SK-N-SH (cell line): ENCODE data around the gene RASGEF1C. TPM values are rescaled to one million over a fixed set of nuclear protein-coding genes. Genes with fewer than 3 reads are reported as not detected.

ENCODE experiments used
- CTCF ChIA-PET: fragments of 300-600, 350-600 bp; formaldehyde crosslinking; extraction: SDS; loops from one replicate; lab custom pipeline; 2021; lab: Yijun Ruan, JAX
- POLR2A ChIA-PET: fragments of 350-600 bp; sonication (Branson Sonifier 250); formaldehyde crosslinking; extraction: SDS; loops from one replicate; lab custom pipeline; 2020; ENCODE audit warnings: antibody characterized with exemption, inconsistent platforms; lab: Yijun Ruan, JAX
- DNase-seq: peaks from one replicate; pipeline ENCODE4 v3.0.0; 2012
- H2AFZ ChIP-seq: fragments of 200-600 bp; sonication (generic); 2 replicates; pipeline ENCODE4 v1.8.1; 2016; ENCODE audit warnings: antibody characterized with exemption, mild to moderate bottlenecking, low read depth
- H3F3A ChIP-seq: fragments of 200-600 bp; sonication (generic); replicated peaks from 2 replicates; pipeline ENCODE3; 2016; ENCODE audit warnings: antibody characterized with exemption, mild to moderate bottlenecking; ENCODE audit not compliant: insufficient read depth
- H3K27ac ChIP-seq, 2 experiments: fragments of 200-500 bp in 1 of 2; fragments of 200-600 bp in 1 of 2; sonication (Bioruptor generic) in 1 of 2; sonication (generic), shearing (Covaris generic) in 1 of 2; 2 replicates each; pipeline versions ENCODE4 v1.5.1 to v1.6.1; 2014 to 2016; ENCODE audit warnings: low read depth in 2 of 2, inconsistent platforms in 1 of 2, low read length in 1 of 2, mild to moderate bottlenecking in 1 of 2, mixed read lengths in 1 of 2
- H3K27me3 ChIP-seq: fragments of 200-600 bp; sonication (generic), shearing (Covaris generic); 2 replicates; pipeline ENCODE4 v1.6.1; 2016; ENCODE audit warnings: mixed run types; ENCODE audit not compliant: insufficient read depth
- H3K36me3 ChIP-seq, 2 experiments: fragments of 200-500 bp in 1 of 2; fragments of 200-600 bp in 1 of 2; sonication (Bioruptor generic) in 1 of 2; sonication (generic) in 1 of 2; replicated peaks in 1 of 2; 2 replicates each; pipeline versions ENCODE3 to v1.5.1; 2014 to 2016; ENCODE audit warnings: low read length in 1 of 2, mild to moderate bottlenecking in 1 of 2; ENCODE audit not compliant: insufficient read depth in 2 of 2, control insufficient read depth in 1 of 2
- H3K4me1 ChIP-seq, 2 experiments: fragments of 200-500 bp in 1 of 2; fragments of 200-600 bp in 1 of 2; sonication (Bioruptor generic) in 1 of 2; sonication (generic), shearing (Covaris generic) in 1 of 2; 2 replicates each; pipeline versions ENCODE4 v1.5.1 to v1.6.1; 2014 to 2016; ENCODE audit warnings: low read depth in 1 of 2, low read length in 1 of 2, mixed run types in 1 of 2; ENCODE audit not compliant: insufficient read depth in 2 of 2, control insufficient read depth in 1 of 2
- H3K4me2 ChIP-seq: fragments of 200-600 bp; sonication (generic), shearing (Covaris generic); 2 replicates; pipeline ENCODE4 v1.6.1; 2017; ENCODE audit warnings: mixed run types
- H3K4me3 ChIP-seq, 2 experiments: fragments of 200-500 bp in 1 of 2; fragments of 200-600 bp in 1 of 2; sonication (Bioruptor generic) in 1 of 2; sonication (generic), shearing (Covaris generic) in 1 of 2; 2 replicates each; pipeline versions ENCODE4 v1.5.1 to v1.8.1; 2014 to 2016; ENCODE audit warnings: low read depth in 2 of 2, inconsistent platforms in 1 of 2, low read length in 1 of 2, mild to moderate bottlenecking in 1 of 2, mixed read lengths in 1 of 2, moderate library complexity in 1 of 2
- H3K79me2 ChIP-seq: fragments of 200-600 bp; sonication (generic); 2 replicates; pipeline ENCODE4 v1.8.1; 2017; ENCODE audit warnings: mild to moderate bottlenecking; ENCODE audit not compliant: insufficient read depth
- H3K9ac ChIP-seq: fragments of 200-600 bp; sonication (generic); 2 replicates; pipeline ENCODE4 v1.6.1; 2017; ENCODE audit warnings: mixed run types
- H3K9me2 ChIP-seq: fragments of 200-600 bp; sonication (generic); 2 replicates; pipeline ENCODE4 v1.6.1; 2017; ENCODE audit warnings: mixed run types
- H3K9me3 ChIP-seq: fragments of 200-600 bp; sonication (generic); 2 replicates; pipeline ENCODE4 v1.6.1; 2017; ENCODE audit warnings: mixed run types, mild to moderate bottlenecking, moderate library complexity
- H4K20me1 ChIP-seq: fragments of 200-600 bp; sonication (generic); 2 replicates; pipeline ENCODE4 v1.6.1; 2017; ENCODE audit warnings: mild to moderate bottlenecking, mixed run types; ENCODE audit not compliant: insufficient read depth
- CHD2 ChIP-seq: fragments of 150-350 bp; IDR thresholded peaks from 2 replicates; pipeline ENCODE4 v1.6.1; 2018; ENCODE audit warnings: low read length; ENCODE audit not compliant: partially characterized antibody
- CTCF ChIP-seq: fragments of 200-600 bp; sonication (generic); IDR thresholded peaks from 2 replicates; pipeline ENCODE4 v1.6.1; 2017; ENCODE audit warnings: antibody characterized with exemption, mild to moderate bottlenecking, moderate library complexity
- EP300 ChIP-seq, 2 experiments: IDR thresholded peaks; 2 replicates each; pipeline versions ENCODE4 v1.4.0 to v1.6.1; 2012; ENCODE audit warnings: borderline replicate concordance in 1 of 2, low read depth in 1 of 2, low read length in 1 of 2
- FOSL2 ChIP-seq: IDR thresholded peaks from 2 replicates; pipeline ENCODE4 v1.4.0; 2012; ENCODE audit warnings: low read depth, mild to moderate bottlenecking, moderate library complexity, borderline replicate concordance
- FOXM1 ChIP-seq: IDR thresholded peaks from 2 replicates; pipeline ENCODE4 v1.4.0; 2012; ENCODE audit warnings: low read depth, mild to moderate bottlenecking
- MEF2A ChIP-seq: IDR thresholded peaks from 2 replicates; pipeline ENCODE4 v1.4.0; 2012; ENCODE audit warnings: low read depth, borderline replicate concordance
- MXI1 ChIP-seq: IDR thresholded peaks from 2 replicates; pipeline ENCODE4 v1.6.1; 2012; ENCODE audit warnings: mild to moderate bottlenecking, low read depth, low read length, improper control_type of control experiment
- NRF1 ChIP-seq: IDR thresholded peaks from 2 replicates; pipeline ENCODE4 v1.6.1; 2012; ENCODE audit warnings: low read depth, mild to moderate bottlenecking, low read length
- REST ChIP-seq: IDR thresholded peaks from 2 replicates; pipeline ENCODE4 v1.6.1; 2012; ENCODE audit warnings: mild to moderate bottlenecking, low read depth, low read length, moderate library complexity
- RXRA ChIP-seq: IDR thresholded peaks from 2 replicates; pipeline ENCODE4 v1.4.0; 2012; ENCODE audit warnings: low read depth, mild to moderate bottlenecking, borderline replicate concordance
- TEAD4 ChIP-seq: IDR thresholded peaks from 2 replicates; pipeline ENCODE4 v1.4.0; 2012; ENCODE audit warnings: mild to moderate bottlenecking, borderline replicate concordance; ENCODE audit not compliant: insufficient read depth
- USF2 ChIP-seq: fragments of 150-350 bp; IDR thresholded peaks from 2 replicates; pipeline ENCODE4 v1.6.1; 2017; ENCODE audit warnings: antibody characterized with exemption, low read length, low read depth, borderline replicate concordance
- YY1 ChIP-seq: IDR thresholded peaks from 2 replicates; pipeline ENCODE4 v1.4.0; 2012; ENCODE audit warnings: low read depth, mild to moderate bottlenecking
- ZBTB33 ChIP-seq: IDR thresholded peaks from 2 replicates; pipeline ENCODE4 v1.4.0; 2012; ENCODE audit warnings: low read depth, borderline replicate concordance
- WGBS: methylation state at CpG from one replicate; pipeline ENCODE4 v1.1.6; 2017; ENCODE audit warnings: low lambda C conversion rate; 5-methylcytosine and 5-hydroxymethylcytosine counted together
- polyA plus RNA-seq, 3 experiments: library from polyadenylated mRNA; depleted of rRNA; stranded (reverse); fragments of >200 nt; gene quantifications; 2 replicates each; pipeline ENCODE4 v1.2.3, GENCODE V29; 2012

RASGEF1C gene
- polyA plus RNA-seq, 1 of the 3 experiments (the other 2 are of a cell fraction) = not detected

- WGBS = 65% methylated on average over 15 of the region's 23 CpGs
- no peaks in the 10 kb centered on the region for H3K27me3 ChIP-seq
- H3K9ac ChIP-seq = no peak overlapping the region
- no peaks in the 10 kb centered on the region for H4K20me1 ChIP-seq
- H3K27ac ChIP-seq = no peak overlapping the region
- H3K4me3 ChIP-seq = no peak overlapping the region
- H3K4me1 ChIP-seq = peaks cover 0 to 15% of the 10 kb centered on the region in 2 experiments; a peak in 1 of 4 replicates
- CTCF ChIA-PET = interaction anchor here (0.7 to 3.3 kb wide), 3 partner anchors 40 to 410 kb away, joined by 3 to 18 read pairs (median 6); partner anchors contain the start of gene RASGEF1C
- no peak overlapping the region for H2AFZ ChIP-seq
- no peak overlapping the region for H3K4me2 ChIP-seq
- no peaks in the 10 kb centered on the region for H3K9me2 ChIP-seq
- DNase-seq = no peak
- POLR2A ChIA-PET = no interaction called here
- no peaks in the 10 kb centered on the region for H3F3A ChIP-seq
- no peaks in the 10 kb centered on the region for H3K9me3 ChIP-seq
- no peak for TF ChIP-seq FOSL2
- TF ChIP-seq USF2 = no peak
- no peak for TF ChIP-seq TEAD4
- TF ChIP-seq NRF1 = no peak
- no peak for TF ChIP-seq ZBTB33
- TF ChIP-seq REST = no peak
- TF ChIP-seq MEF2A = no peak
- TF ChIP-seq CHD2 = no peak
- no peak for TF ChIP-seq EP300 (IDR thresholded peaks at IDR 0.05; ENCODE audit: borderline replicate concordance in 1 of 2, low read depth in 1 of 2, low read length in 1 of 2)
- no peak for TF ChIP-seq RXRA
- TF ChIP-seq YY1 = no peak
- no peak for TF ChIP-seq CTCF
- no peak for TF ChIP-seq MXI1
- TF ChIP-seq FOXM1 = no peak
- H3K36me3 ChIP-seq = no peaks in the 10 kb centered on the region
- H3K79me2 ChIP-seq = no peaks in the 10 kb centered on the region
These were observed 39.5 kb downstream of the RASGEF1C start for GRCh38 chr5:180169248-180170105.
